GM12892 (cell line): ENCODE results near the gene URM1.

Experiments
- POLR2A ChIP-seq: IDR thresholded peaks from 2 replicates; pipeline ENCODE4 v1.6.1; 2011; ENCODE audit warnings: low read depth, low read length, control low read depth
- POLR2AphosphoS5 ChIP-seq: IDR thresholded peaks from 2 replicates; pipeline ENCODE4 v1.6.1; 2011; ENCODE audit warnings: low read depth, low read length, control low read depth
- TAF1 ChIP-seq: IDR thresholded peaks from 2 replicates; pipeline ENCODE4 v1.6.1; 2011; ENCODE audit warnings: low read depth, mild to moderate bottlenecking, control low read depth, low read length, borderline replicate concordance

DNA sequence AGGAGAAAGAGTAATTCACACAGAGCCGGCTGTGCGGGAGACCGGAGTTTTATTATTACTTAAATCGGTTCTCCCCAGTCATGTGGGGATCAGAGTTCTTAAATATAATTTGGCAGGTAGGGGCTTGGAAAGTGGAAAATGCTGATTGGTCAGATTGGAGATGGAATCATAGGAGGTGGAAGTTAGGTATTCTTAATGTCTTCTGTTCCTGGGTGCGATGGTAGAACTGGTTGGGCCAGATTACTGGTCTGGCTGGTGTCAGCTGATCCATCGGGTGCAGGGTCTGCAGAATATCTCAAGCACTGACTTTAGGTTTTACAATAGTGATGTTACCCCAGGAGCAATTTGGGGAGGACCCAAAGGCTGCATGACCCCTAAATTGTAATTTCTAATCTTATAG is 44.8 kb downstream of the URM1 start:
- no peak for TF ChIP-seq POLR2A
- TF ChIP-seq TAF1: no peak
- no peak for TF ChIP-seq POLR2AphosphoS5
